Thymus (tissue), 11 donors: Measurements from ENCODE around the gene DBH. TPM values are rescaled to one million over a fixed set of nuclear protein-coding genes. Genes with fewer than 3 reads are reported as not detected.

Source experiments
- DNase-seq, 9 donors: peaks; one replicate each; pipeline ENCODE4 v3.0.0-alpha.2; 2013; ENCODE audit warnings: low spot score in 9 of 9, low read depth in 6 of 9, missing footprints in 1 of 9
- H3K27ac ChIP-seq, 2 donors: one replicate each; pipeline ENCODE4 v1.5.1; 2013; ENCODE audit warnings: control low read depth in 1 of 2, low read depth in 1 of 2, low read length in 1 of 2, mild to moderate bottlenecking in 1 of 2, moderate library complexity in 1 of 2
- H3K27me3 ChIP-seq, 2 donors: one replicate each; pipeline ENCODE4 v1.5.1; 2013; ENCODE audit warnings: low read length in 1 of 2; ENCODE audit not compliant: control insufficient read depth in 2 of 2, insufficient read depth in 1 of 2
- H3K36me3 ChIP-seq, 2 donors: one replicate each; pipeline ENCODE4 v1.5.1; 2013; ENCODE audit warnings: low read length in 1 of 2, mild to moderate bottlenecking in 1 of 2, moderate library complexity in 1 of 2; ENCODE audit not compliant: control insufficient read depth in 2 of 2, insufficient read depth in 2 of 2
- H3K4me1 ChIP-seq, 2 donors: one replicate each; pipeline ENCODE4 v1.5.1; 2013; ENCODE audit warnings: low read length in 2 of 2; ENCODE audit not compliant: control insufficient read depth in 2 of 2, insufficient read depth in 2 of 2
- H3K4me3 ChIP-seq, 2 donors: one replicate each; pipeline ENCODE4 v1.5.1; 2013; ENCODE audit warnings: low read length in 2 of 2, control low read depth in 1 of 2, mild to moderate bottlenecking in 1 of 2
- H3K9me3 ChIP-seq, 2 donors: one replicate each; pipeline ENCODE4 v1.5.1; 2013; ENCODE audit warnings: low read length in 1 of 2, mild to moderate bottlenecking in 1 of 2; ENCODE audit not compliant: control insufficient read depth in 2 of 2, insufficient read depth in 1 of 2
- WGBS: extraction: QIAGEN DNeasy Blood & Tissue Kit; methylation state at CpG from one replicate; pipeline ENCODE4 v1.1.7; 2013; 5-methylcytosine and 5-hydroxymethylcytosine counted together
- polyA plus RNA-seq: library from polyadenylated mRNA; stranded (reverse); fragments of 200-250 nt; gene quantifications from one replicate; pipeline ENCODE4 v1.2.3, GENCODE V29; 2013
- total RNA-seq: library from RNA; stranded (reverse); fragments of 120-200 nt; gene quantifications from one replicate; pipeline ENCODE4 v1.2.4, GENCODE V29; 2013
- donor health status: healthy.

DBH gene
- total and polyA plus RNA-seq, 2 donors, result 0.25 to 0.28 TPM

DNA sequence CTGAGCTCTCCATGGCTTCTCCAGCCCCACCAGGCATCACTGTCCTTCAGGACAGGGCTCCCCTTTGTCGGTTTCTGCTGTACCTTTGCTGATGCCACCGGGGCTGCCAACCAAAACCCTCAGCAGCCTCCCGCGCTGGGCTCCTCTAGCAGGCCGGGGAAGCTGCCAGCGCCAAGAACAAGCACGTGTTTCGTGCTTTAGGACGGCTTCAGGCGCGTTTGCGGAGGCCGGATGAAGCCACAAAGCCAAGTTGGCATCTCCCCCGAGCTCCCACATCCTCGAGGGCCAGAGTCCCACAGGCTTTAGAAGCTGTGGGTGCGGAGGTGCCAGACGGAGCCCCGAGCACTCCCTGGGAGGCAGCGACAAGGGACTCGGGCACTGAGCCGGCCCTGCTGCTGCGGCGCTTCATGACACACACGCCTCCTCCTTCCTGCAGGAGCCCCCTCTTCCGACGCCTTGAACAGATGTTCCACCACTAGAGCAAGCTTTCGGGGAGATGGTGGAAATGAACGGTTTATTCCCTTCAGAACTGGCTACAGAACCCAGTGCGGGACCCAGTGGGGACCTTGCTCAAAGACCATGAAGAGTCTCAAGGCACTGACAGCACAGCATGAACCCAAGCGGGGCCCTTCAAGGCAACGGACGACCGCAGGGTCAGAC, 65.3 kb downstream of the DBH start:
- Histone ChIP-seq H3K27me3 (peaks cover 0 to 15% of the 10 kb centered on the region in 2 donors), H3K27ac (peak overlapping the region; percentile 89 to 96), H3K4me3 (peak overlapping the region; percentile 14 to 35), H3K4me1 (peaks cover 45 to 60% of the 10 kb centered on the region in 2 donors), H3K36me3 (no peaks in the 10 kb centered on the region), H3K9me3 (peaks cover 4 to 33% of the 10 kb centered on the region in 2 donors)
- WGBS, result 29% methylated on average over 33 of the region's 33 CpGs
- DNase-seq, result peak in 5 of 9 donors; percentile 48 to 84 (median 57)

DNA sequence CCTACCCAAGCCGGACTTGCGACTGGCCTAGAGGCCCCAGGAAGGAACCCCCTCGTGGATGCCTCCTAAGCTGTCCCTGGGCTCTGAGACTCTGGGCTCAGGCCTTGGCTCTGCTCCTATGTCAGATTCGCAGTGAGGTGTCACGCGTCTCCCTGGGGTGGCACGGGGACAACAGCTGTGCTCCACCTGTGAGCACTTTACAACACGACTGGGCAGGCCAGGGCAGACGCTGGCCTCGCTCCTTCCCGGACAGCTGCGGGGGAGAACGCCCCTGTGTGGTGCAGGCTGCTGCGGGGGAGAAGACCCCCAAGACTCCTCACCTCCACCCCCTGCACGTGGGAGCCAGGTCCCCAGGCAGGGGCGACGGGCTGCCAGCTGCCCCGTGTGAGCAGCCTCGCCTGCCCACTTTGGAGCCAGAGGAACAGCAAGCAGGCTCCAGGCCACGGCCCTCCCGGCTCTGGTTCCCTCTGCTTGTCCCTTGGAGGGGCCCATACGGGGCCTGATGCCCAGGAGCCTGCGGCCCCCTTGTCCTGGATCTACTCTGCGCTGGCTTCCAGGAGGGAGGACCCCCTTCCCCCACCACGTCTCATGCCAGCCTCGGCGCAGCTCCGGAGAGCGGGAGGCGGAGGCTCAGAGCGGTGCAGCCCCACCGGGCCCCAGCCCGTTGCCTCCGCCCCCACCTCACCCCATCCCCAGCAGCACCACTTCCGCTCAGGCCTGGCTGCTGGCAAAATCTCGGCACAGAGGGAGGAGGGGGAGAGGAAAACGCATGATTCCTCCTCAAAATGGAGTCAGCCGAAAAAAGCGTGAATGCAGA, 66.0 kb downstream of the DBH start:
- no peaks in the 10 kb centered on the region for H3K36me3 ChIP-seq
- H3K27ac ChIP-seq, result peak overlapping the region; percentile 89 to 96
- 15% methylated on average over 39 of the region's 39 CpGs for WGBS
- peaks cover 4 to 33% of the 10 kb centered on the region in 2 donors for H3K9me3 ChIP-seq
- peaks cover 49 to 67% of the 10 kb centered on the region in 2 donors for H3K4me1 ChIP-seq
- H3K27me3 ChIP-seq, result peaks cover 0 to 22% of the 10 kb centered on the region in 2 donors
- peak in 6 of 9 donors; percentile 61 to 89 (median 74) for DNase-seq
- H3K4me3 ChIP-seq, result peak overlapping the region; percentile 35 to 49

DNA sequence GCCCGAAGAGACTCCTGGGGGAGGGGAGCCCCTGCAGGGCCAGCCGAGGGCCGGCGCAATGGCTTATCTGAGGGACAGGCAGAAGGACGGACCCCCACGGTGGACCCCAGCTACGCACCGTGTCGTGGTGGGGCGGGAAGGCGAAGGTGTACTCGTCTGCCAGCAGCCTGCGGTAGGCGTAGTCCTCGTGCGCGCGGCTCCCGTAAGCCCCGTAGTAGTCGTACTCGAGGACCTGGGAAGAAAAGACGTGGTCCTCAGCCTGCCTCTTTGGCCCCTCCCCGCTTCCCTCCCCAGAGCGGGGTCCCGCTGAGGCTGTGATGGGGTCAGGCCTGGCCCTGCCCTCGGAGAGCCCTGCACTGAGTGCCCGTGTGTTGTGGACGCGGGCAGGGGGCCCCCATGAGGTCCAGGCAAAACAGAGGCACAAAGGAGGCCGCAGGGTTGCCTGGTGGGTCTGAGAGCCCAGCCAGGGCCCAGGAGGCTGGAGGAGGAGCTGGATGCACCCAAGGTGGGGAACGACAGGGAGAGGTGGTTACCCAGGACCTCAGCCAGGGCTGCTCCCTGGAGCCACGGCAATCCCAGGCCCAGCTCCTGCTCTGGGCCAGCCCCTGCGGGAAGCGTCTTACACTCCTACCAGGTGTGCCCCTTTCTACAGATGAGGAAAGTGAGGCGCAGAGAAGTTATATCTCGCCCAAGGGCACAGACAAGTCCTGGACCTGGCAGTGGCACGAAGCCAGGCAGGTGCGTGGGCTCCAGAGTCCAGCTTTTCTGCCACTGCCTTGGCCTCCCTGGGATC, 66.8 kb downstream of the DBH start:
- Histone ChIP-seq H3K36me3 (no peaks in the 10 kb centered on the region), H3K27ac (peak overlapping the region; percentile 89 to 96), H3K9me3 (peaks cover 4 to 42% of the 10 kb centered on the region in 2 donors), H3K27me3 (peaks cover 2 to 28% of the 10 kb centered on the region in 2 donors), H3K4me1 (peaks cover 55 to 75% of the 10 kb centered on the region in 2 donors), H3K4me3 (peak overlapping the region; percentile 35 to 49)
- no peak for DNase-seq
- 30% methylated on average over 39 of the region's 39 CpGs for WGBS

DNA sequence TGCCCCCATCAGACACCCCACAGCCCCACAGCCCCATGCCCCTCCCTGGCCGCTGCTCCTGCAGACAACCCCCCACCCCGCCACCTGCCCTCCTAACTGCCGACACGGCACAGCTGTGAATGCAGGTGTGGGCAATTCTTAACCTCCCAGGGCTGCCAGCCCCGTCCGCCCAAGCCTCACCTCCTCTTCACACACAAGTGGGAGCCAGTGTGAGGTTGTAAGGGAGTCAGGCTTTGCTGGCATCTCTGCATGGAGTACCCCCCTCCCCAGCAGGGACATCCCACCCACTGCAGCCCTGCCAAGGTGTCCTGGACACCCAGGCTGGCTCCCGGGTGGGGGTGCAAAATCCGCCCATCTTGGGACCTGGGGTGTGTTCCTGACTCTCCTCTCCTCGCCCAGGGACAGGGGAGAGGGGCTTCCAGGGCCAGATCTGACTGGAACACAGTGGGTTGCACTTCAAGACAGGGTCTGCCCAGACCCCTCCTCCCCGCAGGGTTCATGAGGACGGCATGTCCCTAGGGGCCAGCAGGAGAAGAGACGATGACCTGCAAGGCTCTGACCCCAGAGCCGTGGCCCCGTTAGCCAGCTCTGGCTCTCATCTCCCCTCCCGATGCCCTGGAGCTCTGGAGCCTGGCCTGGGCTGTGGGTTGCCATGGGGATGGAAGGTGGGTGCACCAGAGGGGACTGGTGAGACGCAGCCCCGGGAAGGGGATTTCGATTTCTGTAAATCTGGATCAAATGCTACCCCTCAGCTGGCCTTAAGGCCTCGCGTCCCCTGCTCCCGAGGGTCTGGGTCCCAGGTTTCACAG, 67.6 kb downstream of the DBH start:
- Histone ChIP-seq H3K36me3 (no peaks in the 10 kb centered on the region), H3K4me1 (peaks cover 63 to 83% of the 10 kb centered on the region in 2 donors), H3K4me3 (no peak overlapping the region), H3K9me3 (peaks cover 4 to 42% of the 10 kb centered on the region in 2 donors), H3K27ac (peak overlapping the region; percentile 89 to 96), H3K27me3 (peaks cover 2 to 28% of the 10 kb centered on the region in 2 donors)
- 67% methylated on average over 21 of the region's 21 CpGs for WGBS
- peak in 7 of 9 donors; percentile 74 to 91 (median 78) for DNase-seq

DNA sequence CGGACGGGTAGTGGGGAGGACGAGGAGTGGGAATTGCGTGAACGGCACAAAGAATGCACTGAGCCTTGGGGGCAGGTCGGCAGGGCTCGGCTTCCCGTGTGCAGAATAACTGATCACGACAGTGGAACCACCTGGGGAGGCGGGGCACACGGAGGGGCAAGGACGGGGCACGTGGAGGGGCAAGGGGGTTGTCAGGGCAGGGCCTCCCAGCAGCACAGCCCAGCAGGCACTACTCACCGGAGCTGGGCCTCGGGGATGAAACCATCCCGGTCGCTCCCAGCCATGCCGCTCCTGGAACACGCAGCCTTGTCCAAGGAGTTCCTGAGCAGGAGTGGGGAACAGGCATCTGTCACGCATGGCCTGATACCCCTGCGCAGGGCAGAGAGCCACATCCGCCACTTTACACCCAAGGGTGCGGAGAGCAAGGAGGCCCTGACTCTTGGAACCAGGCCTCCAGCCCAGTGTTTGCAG, 68.6 kb downstream of the DBH start:
- Histone ChIP-seq H3K27ac (no peak overlapping the region), H3K27me3 (peaks cover 2 to 28% of the 10 kb centered on the region in 2 donors), H3K4me3 (no peak overlapping the region), H3K36me3 (no peaks in the 10 kb centered on the region), H3K9me3 (peaks cover 4 to 42% of the 10 kb centered on the region in 2 donors), H3K4me1 (peaks cover 72 to 88% of the 10 kb centered on the region in 2 donors)
- WGBS, result 97% methylated on average over 23 of the region's 23 CpGs
- no peak for DNase-seq

DNA sequence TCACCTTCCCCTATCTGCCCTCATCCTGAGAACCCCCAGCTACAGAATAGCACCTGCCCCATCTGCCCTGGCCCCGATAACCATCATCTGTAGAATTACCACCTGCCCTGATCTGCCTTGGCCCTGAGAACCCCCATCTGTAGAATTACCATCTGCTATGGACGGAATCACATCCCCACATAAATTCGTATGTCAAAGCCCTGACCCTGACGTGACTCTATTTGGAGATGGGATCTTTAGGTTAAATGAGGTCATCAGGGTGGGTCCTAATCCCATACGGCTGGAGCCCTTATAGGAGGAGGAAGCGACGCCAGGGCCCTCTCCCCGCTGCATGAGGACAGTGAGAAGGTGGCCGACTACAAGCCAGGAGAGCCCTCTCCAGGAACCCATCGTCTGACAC, 69.4 kb downstream of the DBH start:
- Histone ChIP-seq H3K27ac (no peak overlapping the region), H3K4me1 (peaks cover 73 to 89% of the 10 kb centered on the region in 2 donors)
- 97% methylated on average over 10 of the region's 10 CpGs for WGBS

DNA sequence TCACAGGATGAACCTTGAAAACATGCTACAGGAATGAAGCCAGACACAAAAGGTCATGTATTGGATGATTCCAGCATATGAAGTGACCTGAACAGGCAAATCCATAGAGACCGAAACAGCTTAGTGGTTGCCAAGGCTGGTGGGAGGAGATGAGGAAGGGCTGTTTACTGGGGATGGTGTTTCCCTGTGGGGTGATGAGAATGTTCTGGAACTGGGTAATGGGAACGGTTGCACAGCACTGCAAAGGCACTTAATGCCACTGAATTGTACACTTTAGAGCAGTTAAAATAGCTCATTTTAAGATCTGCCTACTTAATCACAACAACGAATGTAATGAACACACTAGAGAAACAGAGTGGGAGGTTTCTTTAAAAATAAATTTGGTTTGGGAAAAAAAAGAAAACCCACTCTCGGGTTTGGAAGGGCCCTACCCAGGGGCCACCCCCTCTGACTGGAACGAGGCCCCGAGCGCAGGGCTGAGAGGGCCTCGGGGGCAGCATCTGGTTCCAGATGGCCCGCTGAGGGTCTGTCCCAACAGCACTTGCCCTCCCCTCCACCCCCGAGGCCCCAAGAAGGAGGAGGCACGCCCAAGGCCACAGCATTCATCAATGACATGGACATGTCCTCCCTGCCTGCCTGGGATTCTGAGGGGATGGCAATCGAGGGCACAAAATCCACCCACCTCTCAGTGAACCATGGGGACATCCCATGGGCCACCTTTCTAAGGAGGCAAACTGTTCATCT, 70.3 kb downstream of the DBH start:
- Histone ChIP-seq H3K27ac (peak overlapping the region in 1 of 2 donors; percentile 46), H3K4me1 (peaks cover 74 to 89% of the 10 kb centered on the region in 2 donors), H3K9me3 (peaks cover 4 to 42% of the 10 kb centered on the region in 2 donors), H3K4me3 (no peak overlapping the region), H3K27me3 (peaks cover 4 to 42% of the 10 kb centered on the region in 2 donors), H3K36me3 (no peaks in the 10 kb centered on the region)
- WGBS, result 94% methylated on average over 12 of the region's 12 CpGs
- DNase-seq, result no peak

More for the DNA sequence above, 69.4 kb downstream of the DBH start:
- Histone ChIP-seq H3K9me3 (peaks cover 4 to 42% of the 10 kb centered on the region in 2 donors), H3K4me3 (no peak overlapping the region), H3K36me3 (no peaks in the 10 kb centered on the region), H3K27me3 (peaks cover 3 to 33% of the 10 kb centered on the region in 2 donors)
- no peak for DNase-seq
